PC-9 (cell line): ENCODE data around the gene PVALB. TPM values are rescaled to one million over a fixed set of nuclear protein-coding genes. Genes with fewer than 3 reads are reported as not detected.

ENCODE experiments used
- BruUV-seq: library from RNA; stranded (reverse); fragments of 400-500 nt; replicated peaks from 2 replicates; lab custom pipeline; 2021; lab: Mats Ljungman, UMichigan
- CTCF ChIA-PET: fragments of 300-600 bp; sonication (Branson Sonifier 250); formaldehyde crosslinking; loops from one replicate; lab custom pipeline; 2022; ENCODE audit warnings: antibody characterized with exemption; lab: Charles Lee
- POLR2A ChIA-PET: fragments of 300-600 bp; sonication (Branson Sonifier 250); formaldehyde crosslinking; loops from one replicate; lab custom pipeline; 2022; ENCODE audit warnings: antibody characterized with exemption; ENCODE audit not compliant: unreplicated experiment; lab: Charles Lee
- DNase-seq, 2 experiments: peaks; one replicate each; pipeline versions ENCODE4 v3.0.0 to v3.0.0-alpha.2; 2015 to 2022; ENCODE audit warnings: mixed read lengths in 1 of 2
- H2AFZ ChIP-seq: fragments of 200-600 bp; sonication (generic); 2 replicates; pipeline ENCODE4 v1.8.1; 2017; ENCODE audit warnings: antibody characterized with exemption
- H3F3A ChIP-seq: fragments of 200-600 bp; sonication (generic); 2 replicates; pipeline ENCODE4 v1.8.1; 2017; ENCODE audit warnings: antibody characterized with exemption, mild to moderate bottlenecking, low read depth; ENCODE audit not compliant: insufficient read depth
- H3K27ac ChIP-seq: fragments of 200-600 bp; sonication (generic); 2 replicates; pipeline ENCODE4 v1.6.1; 2016; ENCODE audit warnings: mixed run types
- H3K27me3 ChIP-seq: fragments of 200-600 bp; sonication (generic); 2 replicates; pipeline ENCODE4 v1.6.1; 2016; ENCODE audit warnings: low read depth, mixed run types; ENCODE audit not compliant: insufficient read depth
- H3K36me3 ChIP-seq: fragments of 200-600 bp; sonication (generic); 2 replicates; pipeline ENCODE4 v1.6.1; 2016; ENCODE audit warnings: low read depth, mixed run types
- H3K4me1 ChIP-seq: fragments of 200-600 bp; sonication (generic); replicated peaks from 2 replicates; pipeline ENCODE4 v1.6.1; 2016; ENCODE audit warnings: mixed run types; ENCODE audit not compliant: insufficient read depth
- H3K4me2 ChIP-seq: fragments of 200-600 bp; sonication (generic); 2 replicates; pipeline ENCODE4 v1.6.1; 2017; ENCODE audit warnings: mixed run types
- H3K4me3 ChIP-seq: fragments of 200-600 bp; sonication (generic); 2 replicates; pipeline ENCODE4 v1.6.1; 2016; ENCODE audit warnings: mixed run types
- H3K79me2 ChIP-seq: fragments of 200-600 bp; sonication (generic); 2 replicates; pipeline ENCODE4 v1.6.1; 2017; ENCODE audit warnings: low read depth, mixed run types
- H3K9me2 ChIP-seq: fragments of 200-600 bp; sonication (generic); 2 replicates; pipeline ENCODE4 v1.8.1; 2017; ENCODE audit warnings: mild to moderate bottlenecking; ENCODE audit not compliant: insufficient read depth
- H3K9me3 ChIP-seq: fragments of 200-600 bp; sonication (generic); 2 replicates; pipeline ENCODE4 v1.8.1; 2016; ENCODE audit warnings: low read depth; ENCODE audit not compliant: insufficient read depth
- H4K20me1 ChIP-seq: fragments of 200-600 bp; sonication (generic); 2 replicates; pipeline ENCODE4 v1.8.1; 2017; ENCODE audit not compliant: insufficient read depth
- EZH2 ChIP-seq: fragments of 200-600 bp; sonication (generic); IDR thresholded peaks from 2 replicates; pipeline ENCODE4 v1.8.0; 2017; ENCODE audit warnings: antibody characterized with exemption, low read depth
- intact Hi-C: fragments of 100-400 bp; cut with micrococcal nuclease; formaldehyde crosslinking; loops from one replicate; pipeline ENCODE4 v1.10.0; 2022; ENCODE audit not compliant: unreplicated experiment
- total RNA-seq: library from RNA; stranded (reverse); gene quantifications from 2 replicates; pipeline ENCODE4 v1.2.3, GENCODE V29; 2021
- TF ChIP-seq, protein P1 (sequence below): fragments of 200-600 bp; sonication (generic); conservative IDR thresholded peaks from 2 replicates; pipeline ENCODE4 v1.6.1; 2017; ENCODE audit warnings: mixed run types, antibody characterized with exemption, mild to moderate bottlenecking, moderate library complexity

The PVALB gene
- total RNA-seq, 1 experiment from 2014 or later: not detected

DNA sequence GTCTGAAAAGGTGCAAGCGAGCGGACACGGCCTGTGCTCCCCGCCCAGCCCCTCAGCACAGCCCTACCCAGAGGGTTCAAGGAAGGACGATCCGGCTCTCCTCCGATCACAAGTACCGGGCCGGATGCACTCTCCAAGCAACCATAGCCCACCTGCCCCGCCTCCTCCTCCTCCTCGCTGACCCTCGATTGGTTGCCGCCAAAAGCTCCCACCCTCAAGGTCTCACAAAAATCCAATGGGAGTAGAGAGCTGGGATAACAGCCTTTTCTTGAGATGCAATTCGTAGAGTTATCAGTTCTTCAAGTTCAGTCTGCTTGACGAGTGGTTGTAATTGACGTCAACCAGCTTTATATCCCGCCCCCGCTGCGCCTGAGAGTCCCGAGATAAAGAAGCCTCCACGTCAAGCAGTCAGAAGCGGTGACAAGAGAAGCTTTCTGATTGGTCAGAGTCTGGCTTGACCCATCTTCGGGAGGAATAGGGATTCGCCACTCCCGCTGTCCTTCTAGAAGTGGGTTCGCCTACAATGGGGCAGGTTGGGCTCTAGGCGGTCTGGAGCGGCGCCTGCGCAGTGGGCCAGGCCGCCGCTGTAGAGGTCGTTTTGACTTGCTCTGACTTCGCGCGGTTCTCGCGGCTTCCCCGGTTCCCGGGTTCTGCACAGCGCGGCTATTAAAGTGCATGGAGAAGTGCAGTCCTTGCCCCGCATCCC, 40.7 kb downstream of the PVALB start, which contains the start of gene IFT27:
IFT27 (minus strand) TSS at position 156 of the 706 bp plus-strand sequence. CDS start 412 bp downstream, outside the sequence.
- H3F3A ChIP-seq: no peaks in the 10 kb centered on the region
- no peaks in the 10 kb centered on the region for H3K36me3 ChIP-seq
- H4K20me1 ChIP-seq: no peaks in the 10 kb centered on the region
- no peaks in the 10 kb centered on the region for H3K9me2 ChIP-seq
- peak within 1 kb of the TSS; percentile 89 for H2AFZ ChIP-seq
- TF ChIP-seq EZH2: no peak
- TF ChIP-seq, protein P1, sequence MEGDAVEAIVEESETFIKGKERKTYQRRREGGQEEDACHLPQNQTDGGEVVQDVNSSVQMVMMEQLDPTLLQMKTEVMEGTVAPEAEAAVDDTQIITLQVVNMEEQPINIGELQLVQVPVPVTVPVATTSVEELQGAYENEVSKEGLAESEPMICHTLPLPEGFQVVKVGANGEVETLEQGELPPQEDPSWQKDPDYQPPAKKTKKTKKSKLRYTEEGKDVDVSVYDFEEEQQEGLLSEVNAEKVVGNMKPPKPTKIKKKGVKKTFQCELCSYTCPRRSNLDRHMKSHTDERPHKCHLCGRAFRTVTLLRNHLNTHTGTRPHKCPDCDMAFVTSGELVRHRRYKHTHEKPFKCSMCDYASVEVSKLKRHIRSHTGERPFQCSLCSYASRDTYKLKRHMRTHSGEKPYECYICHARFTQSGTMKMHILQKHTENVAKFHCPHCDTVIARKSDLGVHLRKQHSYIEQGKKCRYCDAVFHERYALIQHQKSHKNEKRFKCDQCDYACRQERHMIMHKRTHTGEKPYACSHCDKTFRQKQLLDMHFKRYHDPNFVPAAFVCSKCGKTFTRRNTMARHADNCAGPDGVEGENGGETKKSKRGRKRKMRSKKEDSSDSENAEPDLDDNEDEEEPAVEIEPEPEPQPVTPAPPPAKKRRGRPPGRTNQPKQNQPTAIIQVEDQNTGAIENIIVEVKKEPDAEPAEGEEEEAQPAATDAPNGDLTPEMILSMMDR: no peak
- H3K4me3 ChIP-seq: peak within 1 kb of the TSS; percentile 76
- peaks cover 13% of the 10 kb centered on the region for H3K4me1 ChIP-seq
- H3K79me2 ChIP-seq: no peaks in the 10 kb centered on the region
- CTCF ChIA-PET: interaction anchor here (0.5 to 1.5 kb wide), 13 partner anchors 19 to 764 kb away, joined by 3 to 11 read pairs (median 4); partner anchors contain the start of gene TST
- H3K9me3 ChIP-seq: no peaks in the 10 kb centered on the region
- H3K27me3 ChIP-seq: no peaks in the 10 kb centered on the region
- BruUV-seq: no TSS peak
- intact Hi-C loops: loop anchor here (1.0 kb wide), 2 partner anchors 230 to 420 kb away; no protein-coding TSS in a partner anchor
- POLR2A ChIA-PET: interaction anchor here (0.5 to 1.5 kb wide), 18 partner anchors 13 to 1235 kb away, joined by 3 to 14 read pairs (median 6); partner anchors contain the start of genes EIF3D, FOXRED2 and RASD2
- peak within 1 kb of the TSS; percentile 93 for H3K4me2 ChIP-seq
- peak; percentile 99 to 100 for DNase-seq
- no peak within 1 kb of the TSS for H3K27ac ChIP-seq

DNA sequence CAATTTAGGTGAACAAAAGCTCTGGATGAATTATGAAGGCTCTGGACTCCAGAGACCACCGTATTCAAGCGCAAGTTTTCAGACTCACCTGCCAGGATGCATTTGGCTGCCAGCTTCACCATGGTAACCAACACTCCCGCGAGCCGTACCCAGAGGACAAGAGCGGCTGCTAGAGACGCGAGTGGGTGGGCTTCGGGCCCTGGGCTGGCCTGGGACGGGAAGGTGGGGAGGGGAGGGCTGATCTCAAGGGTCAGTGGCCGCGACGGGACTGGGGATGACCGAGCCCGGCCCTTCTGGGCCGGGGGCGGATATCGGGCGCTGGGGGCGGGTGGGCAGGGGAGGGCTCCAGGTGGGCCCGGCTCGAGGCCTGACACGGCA, 41.3 kb downstream of the PVALB start:
- H3K27ac ChIP-seq: no peak overlapping the region
- peak overlapping the region; percentile 89 for H2AFZ ChIP-seq
- H3K27me3 ChIP-seq: no peaks in the 10 kb centered on the region
- peak in 1 of 2 experiments; percentile 30 for DNase-seq
- peak overlapping the region; percentile 76 for H3K4me3 ChIP-seq
- ChIA-PET POLR2A (interaction anchor here (0.5 to 1.5 kb wide), 8 partner anchors 12 to 793 kb away, joined by 3 to 13 read pairs (median 5); no protein-coding TSS in a partner anchor), CTCF (interaction anchor here (0.5 to 1.5 kb wide), 9 partner anchors 18 to 484 kb away, joined by 3 to 11 read pairs (median 3); partner anchors contain the start of gene TST)
- peak overlapping the region; percentile 93 for H3K4me2 ChIP-seq
- H3K9me3 ChIP-seq: no peaks in the 10 kb centered on the region
- no peaks in the 10 kb centered on the region for H3F3A ChIP-seq
- H3K36me3 ChIP-seq: no peaks in the 10 kb centered on the region
- H3K79me2 ChIP-seq: no peaks in the 10 kb centered on the region
- peaks cover 13% of the 10 kb centered on the region for H3K4me1 ChIP-seq
- no peaks in the 10 kb centered on the region for H3K9me2 ChIP-seq
- no TSS peak for BruUV-seq
- no peaks in the 10 kb centered on the region for H4K20me1 ChIP-seq
- intact Hi-C loops: no loop called here
- TF ChIP-seq, protein P1: no peak
- TF ChIP-seq EZH2: no peak

DNA sequence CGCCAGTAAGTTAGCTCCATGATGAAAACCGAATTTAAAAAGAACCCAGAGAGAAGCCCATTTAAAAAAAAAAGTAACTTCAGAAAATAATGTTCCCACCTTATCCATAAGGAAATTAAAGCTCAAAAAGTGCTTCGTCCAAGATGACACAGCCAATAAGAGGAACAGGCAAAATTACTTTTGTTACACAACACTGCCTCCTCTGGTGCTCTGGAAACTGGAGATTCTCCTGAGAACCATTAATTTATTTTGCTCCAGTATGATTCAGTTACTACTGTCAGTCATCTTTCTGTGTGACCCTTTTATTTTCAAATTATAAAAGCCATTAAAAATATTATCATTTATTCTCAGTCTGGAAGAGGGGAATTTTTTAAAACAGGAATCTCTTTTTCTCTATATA, 42.9 kb downstream of the PVALB start:
- Histone ChIP-seq H3K27ac (no peak overlapping the region), H3K27me3 (no peaks in the 10 kb centered on the region), H3F3A (no peaks in the 10 kb centered on the region), H4K20me1 (no peaks in the 10 kb centered on the region), H3K9me3 (no peaks in the 10 kb centered on the region), H3K4me2 (no peak overlapping the region), H3K4me3 (no peak overlapping the region), H2AFZ (no peak overlapping the region), H3K9me2 (no peaks in the 10 kb centered on the region), H3K79me2 (no peaks in the 10 kb centered on the region), H3K4me1 (peaks cover 13% of the 10 kb centered on the region), H3K36me3 (no peaks in the 10 kb centered on the region)
- BruUV-seq: no TSS peak
- ChIA-PET POLR2A (interaction anchor here (0.7 kb wide), 1 partner anchor 244 kb away, joined by 8 read pairs; no protein-coding TSS in a partner anchor), CTCF (interaction anchor here (0.7 to 1.5 kb wide), 8 partner anchors 10 to 379 kb away, joined by 3 to 6 read pairs (median 5); no protein-coding TSS in a partner anchor)
- peak in 1 of 2 experiments; percentile 56 for DNase-seq
- TF ChIP-seq EZH2: no peak
- TF ChIP-seq, protein P1: peak; percentile 70
- intact Hi-C loops: no loop called here
